Activated naive CD8-positive, alpha-beta T cell treated with anti-CD3 and anti-CD28 coated beads, Interleukin-2, amount 10 ng/mL, durations not matched to agents 7 days and 5 days (primary cell): Measurements from ENCODE around the gene SLC12A2. TPM values are rescaled to one million over a fixed set of nuclear protein-coding genes. Genes with fewer than 3 reads are reported as not detected.

Source experiments
- ATAC-seq: fragments of 150-1000 bp; cut with Tn5 transposase; one replicate; pipeline ENCODE4 v1.10.0; 2021; ENCODE audit warnings: low read depth, moderate library complexity
- POLR2A ChIA-PET: fragments of 350-600 bp; sonication (Branson Sonifier 250); formaldehyde crosslinking; loops from one replicate; lab custom pipeline; 2021; ENCODE audit warnings: antibody characterized with exemption; lab: Charles Lee
- DNase-seq: peaks from one replicate; pipeline ENCODE4 v3.0.0; 2021
- H3K27ac Mint-ChIP-seq: one replicate; pipeline ENCODE4 v1.8.0; 2022; ENCODE audit warnings: mild to moderate bottlenecking, mixed read lengths
- H3K27me3 Mint-ChIP-seq: one replicate; pipeline ENCODE4 v1.8.0; 2022; ENCODE audit warnings: mild to moderate bottlenecking, moderate library complexity, mixed read lengths
- H3K36me3 Mint-ChIP-seq: one replicate; pipeline ENCODE4 v1.8.0; 2021; ENCODE audit warnings: mild to moderate bottlenecking, mixed read lengths
- H3K4me1 Mint-ChIP-seq: one replicate; pipeline ENCODE4 v1.8.0; 2021; ENCODE audit warnings: mixed read lengths
- H3K4me3 Mint-ChIP-seq: one replicate; pipeline ENCODE4 v1.8.0; 2022; ENCODE audit warnings: mild to moderate bottlenecking, moderate library complexity, mixed read lengths
- H3K9me3 Mint-ChIP-seq: one replicate; pipeline ENCODE4 v1.8.0; 2021; ENCODE audit warnings: mixed read lengths
- total RNA-seq, 2 experiments: library from RNA; stranded (reverse); gene quantifications; one replicate each; pipeline ENCODE4 v1.2.3, GENCODE V29; 2021

The SLC12A2 gene
- total RNA-seq, 2 experiments from 2014 or later = 11.5 to 14.5 TPM

DNA sequence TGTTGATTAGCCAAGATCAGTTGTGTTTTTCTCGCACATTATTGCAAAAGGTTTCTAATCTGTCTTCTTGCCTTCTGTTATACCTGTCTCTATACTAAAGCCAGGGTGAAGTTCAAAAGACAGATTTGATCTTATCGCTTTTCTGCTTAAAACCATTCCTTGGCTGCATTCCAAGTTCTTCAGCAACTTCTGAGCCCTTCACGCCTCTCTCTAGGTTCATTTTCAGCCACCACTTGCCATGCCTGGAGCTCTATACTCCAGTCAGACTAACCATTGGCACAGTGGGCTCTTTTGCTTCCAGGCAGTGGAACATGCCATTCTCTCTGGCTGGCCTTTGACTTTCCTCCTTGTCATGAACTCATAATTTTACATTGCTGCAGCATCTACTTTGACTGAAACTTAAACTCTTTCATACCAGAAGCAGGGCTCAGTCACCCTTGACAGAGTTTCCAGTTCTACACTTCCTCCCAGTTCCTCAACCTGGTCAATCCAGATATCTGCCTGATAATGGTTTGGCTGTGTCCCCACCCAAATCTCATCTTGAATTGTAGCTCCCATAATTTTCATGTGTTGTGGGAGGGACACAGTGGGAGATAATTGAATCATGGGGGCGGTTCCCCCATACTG, 114.4 kb downstream of the SLC12A2 start:
- no peak overlapping the region for H3K4me3 Mint-ChIP-seq
- H3K4me1 Mint-ChIP-seq = peaks cover 26% of the 10 kb centered on the region
- ATAC-seq (no peak), DNase-seq (no peak)
- no peaks in the 10 kb centered on the region for H3K9me3 Mint-ChIP-seq
- POLR2A ChIA-PET = no interaction called here
- H3K36me3 Mint-ChIP-seq = peaks cover 6% of the 10 kb centered on the region
- H3K27ac Mint-ChIP-seq = no peak overlapping the region
- H3K27me3 Mint-ChIP-seq = peaks cover 6% of the 10 kb centered on the region

DNA sequence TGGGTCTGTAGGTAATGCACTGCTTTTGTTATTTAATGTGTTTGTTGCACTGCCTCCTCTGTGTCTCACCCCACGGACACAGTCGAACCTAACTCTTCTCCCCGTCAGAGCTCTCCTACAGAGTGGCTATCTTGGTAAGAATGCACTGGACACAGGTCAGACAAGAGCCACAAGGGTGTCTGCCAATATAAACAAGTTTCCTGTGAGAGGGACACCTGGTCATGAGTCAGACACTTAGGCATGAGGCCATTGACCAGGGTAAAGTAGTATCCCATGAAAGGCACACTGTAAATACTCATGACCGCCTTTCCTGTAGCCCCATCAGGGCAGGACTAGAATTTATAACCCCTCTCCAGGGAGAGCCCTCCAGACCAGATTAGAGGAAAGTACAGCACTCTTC, 115.5 kb downstream of the SLC12A2 start:
- H3K36me3 Mint-ChIP-seq = peaks cover 6% of the 10 kb centered on the region
- no peak overlapping the region for H3K4me3 Mint-ChIP-seq
- H3K4me1 Mint-ChIP-seq = peaks cover 22% of the 10 kb centered on the region
- DNase-seq = no peak
- ATAC-seq = no peak
- POLR2A ChIA-PET = no interaction called here
- H3K27ac Mint-ChIP-seq = peak overlapping the region; percentile 47
- H3K27me3 Mint-ChIP-seq = peaks cover 6% of the 10 kb centered on the region
- H3K9me3 Mint-ChIP-seq = no peaks in the 10 kb centered on the region

DNA sequence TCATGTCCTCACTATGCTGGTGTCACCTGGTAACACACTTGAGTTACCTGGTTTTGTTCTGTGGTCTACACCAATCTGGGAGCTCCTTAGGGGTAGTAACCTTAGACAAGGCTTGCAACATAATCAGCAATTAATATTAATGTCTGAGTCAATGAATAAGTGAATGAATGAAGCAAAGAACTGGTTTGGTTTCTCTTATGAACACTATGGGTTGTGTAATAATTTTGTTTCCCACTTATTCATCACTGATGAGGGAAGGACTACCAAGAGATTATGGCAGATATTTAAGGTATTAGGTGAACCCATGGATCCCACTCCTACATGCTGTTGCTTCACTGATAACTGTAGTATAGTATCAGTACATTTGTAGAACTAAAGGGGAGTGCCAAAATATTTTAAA, 116.0 kb downstream of the SLC12A2 start:
- Mint-ChIP-seq H3K9me3 (no peaks in the 10 kb centered on the region), H3K27me3 (peaks cover 6% of the 10 kb centered on the region), H3K4me3 (no peak overlapping the region), H3K36me3 (peaks cover 6% of the 10 kb centered on the region), H3K27ac (no peak overlapping the region), H3K4me1 (peaks cover 21% of the 10 kb centered on the region)
- POLR2A ChIA-PET = no interaction called here
- no peak for DNase-seq
- no peak for ATAC-seq

DNA sequence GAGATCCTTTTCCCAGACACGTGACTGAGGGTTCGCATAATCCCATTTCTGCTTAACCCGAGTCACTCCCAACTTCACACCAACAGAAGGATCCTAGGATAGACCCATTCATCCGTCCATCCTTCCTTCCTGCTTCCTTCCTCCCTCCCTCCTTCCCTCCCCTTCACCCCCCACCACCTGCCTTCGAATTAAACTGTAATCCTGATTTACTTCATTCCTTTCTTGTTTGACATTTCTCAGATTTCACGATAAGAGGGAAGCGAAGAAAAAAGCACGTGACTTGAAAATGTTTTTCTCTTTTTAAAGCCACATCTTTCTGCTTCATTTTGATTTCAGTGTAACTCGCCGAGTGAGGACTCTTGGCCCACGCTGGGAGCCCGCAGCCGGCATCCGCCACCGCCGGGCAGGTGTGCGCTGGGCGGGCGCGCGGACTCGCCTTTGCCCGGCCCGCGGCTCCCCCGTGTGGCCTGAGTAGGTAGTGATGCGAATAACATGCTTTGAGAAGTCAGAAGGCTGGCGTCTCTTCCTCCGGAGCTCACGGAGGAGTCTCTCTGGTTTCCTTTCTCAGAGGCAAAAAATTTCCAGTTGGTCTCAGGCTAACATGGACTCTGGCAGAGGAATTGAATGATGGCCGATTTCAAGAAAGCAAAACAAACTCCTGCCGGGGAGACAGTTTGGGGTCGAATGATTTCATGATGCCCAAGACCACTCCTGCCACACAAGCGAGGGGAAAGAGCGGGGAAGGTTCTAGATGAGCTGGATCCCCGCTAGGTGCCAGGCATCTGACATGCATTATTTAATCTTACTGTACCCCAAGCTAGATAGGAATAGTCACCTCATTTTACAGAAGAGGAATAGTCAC, 117.7 kb downstream of the SLC12A2 start:
- POLR2A ChIA-PET = no interaction called here
- DNase-seq (peak; percentile 87), ATAC-seq (peak; percentile 90)
- Mint-ChIP-seq H3K4me1 (peaks cover 21% of the 10 kb centered on the region), H3K4me3 (peak overlapping the region; percentile 48), H3K36me3 (peaks cover 6% of the 10 kb centered on the region), H3K27ac (no peak overlapping the region), H3K27me3 (peaks cover 6% of the 10 kb centered on the region), H3K9me3 (no peaks in the 10 kb centered on the region)

DNA sequence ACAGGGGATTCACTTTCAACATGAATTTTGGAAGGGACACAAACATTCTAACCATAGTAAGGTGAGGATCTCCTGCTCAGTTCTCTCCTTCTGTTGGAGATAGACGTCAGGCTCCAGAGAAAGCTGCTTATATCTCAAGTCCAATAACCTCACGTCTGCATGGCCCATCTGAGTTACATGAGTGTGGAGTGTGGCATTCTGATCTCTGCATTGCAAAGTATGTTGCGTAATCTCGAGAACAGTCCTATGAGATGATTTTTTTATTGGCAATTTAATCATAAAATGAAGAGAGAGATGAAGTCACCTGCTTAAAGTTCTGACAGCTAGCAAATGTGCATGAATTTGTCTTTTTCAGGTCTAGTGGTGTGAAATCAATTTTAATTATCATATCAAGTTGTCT, 118.8 kb downstream of the SLC12A2 start:
- DNase-seq (no peak), ATAC-seq (no peak)
- Mint-ChIP-seq H3K36me3 (peaks cover 5% of the 10 kb centered on the region), H3K4me1 (peaks cover 13% of the 10 kb centered on the region), H3K27me3 (peaks cover 6% of the 10 kb centered on the region), H3K27ac (no peak overlapping the region), H3K4me3 (no peak overlapping the region), H3K9me3 (no peaks in the 10 kb centered on the region)
- POLR2A ChIA-PET = no interaction called here

DNA sequence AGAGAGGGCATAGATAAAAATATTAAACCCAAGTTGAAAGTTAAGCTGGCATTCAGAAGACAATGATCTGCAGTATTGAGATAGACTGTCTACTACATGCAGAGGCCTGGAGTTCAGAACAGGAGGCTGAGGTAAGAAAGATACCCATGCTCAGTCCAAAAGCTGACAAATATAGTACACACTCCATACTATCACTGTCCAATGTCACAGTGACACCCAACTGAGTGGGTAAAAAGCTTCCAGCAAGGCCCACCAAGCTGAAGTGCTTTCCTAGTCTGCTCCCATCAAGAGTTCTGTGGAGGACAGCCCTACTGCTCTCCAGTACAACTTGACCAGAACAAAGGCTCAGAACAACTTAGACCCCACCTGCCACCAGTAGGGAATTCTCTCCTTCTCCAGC, 124.9 kb downstream of the SLC12A2 start:
- ATAC-seq (no peak), DNase-seq (no peak)
- peaks cover 6% of the 10 kb centered on the region for H3K27me3 Mint-ChIP-seq
- H3K4me3 Mint-ChIP-seq = no peak overlapping the region
- H3K9me3 Mint-ChIP-seq = no peaks in the 10 kb centered on the region
- H3K27ac Mint-ChIP-seq = no peak overlapping the region
- H3K4me1 Mint-ChIP-seq = peaks cover 2% of the 10 kb centered on the region
- POLR2A ChIA-PET = no interaction called here
- H3K36me3 Mint-ChIP-seq = no peaks in the 10 kb centered on the region

DNA sequence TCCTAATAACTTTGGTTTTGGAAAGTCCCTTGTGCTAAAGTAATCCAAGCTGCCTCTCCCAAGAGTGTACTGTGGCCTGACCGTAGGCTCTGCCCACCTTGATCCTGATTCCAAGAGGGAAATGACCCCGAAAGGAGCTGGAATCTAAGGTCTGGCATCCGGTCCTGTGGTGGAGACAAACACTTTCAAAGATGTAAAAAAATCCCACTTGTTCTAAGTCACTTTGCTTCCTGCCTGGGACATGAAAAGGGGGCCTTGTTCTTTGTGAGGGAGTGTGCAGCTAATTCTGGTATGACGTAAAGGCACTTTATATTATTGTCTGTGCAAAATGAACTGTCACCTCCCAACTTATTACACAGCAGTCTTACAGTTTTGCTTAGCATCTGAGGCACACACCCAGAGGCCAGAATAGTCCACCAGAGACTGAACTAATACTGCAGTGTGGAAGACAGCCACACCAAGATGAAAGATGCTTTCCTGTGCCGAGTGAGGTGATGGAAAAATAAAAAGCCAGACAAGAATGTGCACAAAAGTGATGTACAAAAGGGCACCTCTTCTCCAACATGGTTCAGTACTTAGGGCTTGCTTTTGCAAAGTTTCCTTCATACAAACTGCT, 128.7 kb downstream of the SLC12A2 start:
- Mint-ChIP-seq H3K27me3 (peaks cover 7% of the 10 kb centered on the region), H3K36me3 (no peaks in the 10 kb centered on the region), H3K27ac (no peak overlapping the region), H3K4me1 (peaks cover 2% of the 10 kb centered on the region), H3K9me3 (no peaks in the 10 kb centered on the region), H3K4me3 (no peak overlapping the region)
- DNase-seq (no peak), ATAC-seq (no peak)
- POLR2A ChIA-PET = no interaction called here

DNA sequence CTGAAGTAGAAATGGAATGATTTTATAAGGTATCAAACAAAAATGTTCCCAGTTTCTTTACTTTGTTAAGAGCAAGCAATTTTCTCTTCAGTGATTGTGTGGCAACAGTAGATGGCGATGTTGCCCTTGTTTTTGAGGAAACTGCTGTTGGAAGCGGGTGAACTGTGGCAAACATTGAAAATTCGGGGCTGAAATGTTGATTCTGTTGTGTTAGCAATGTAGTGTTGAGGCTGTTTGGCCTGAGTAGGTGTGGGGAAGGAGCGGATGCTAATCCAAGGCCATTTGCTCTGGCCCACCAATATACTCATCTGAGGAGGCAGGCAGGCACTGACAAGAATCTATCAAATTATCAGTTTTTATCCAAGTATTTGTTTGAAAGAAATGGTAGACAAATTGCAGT, 129.8 kb downstream of the SLC12A2 start:
- Mint-ChIP-seq H3K27me3 (peaks cover 7% of the 10 kb centered on the region), H3K4me3 (no peak overlapping the region), H3K27ac (no peak overlapping the region), H3K36me3 (no peaks in the 10 kb centered on the region), H3K4me1 (peaks cover 2% of the 10 kb centered on the region), H3K9me3 (no peaks in the 10 kb centered on the region)
- no peak for DNase-seq
- POLR2A ChIA-PET = no interaction called here
- no peak for ATAC-seq

DNA sequence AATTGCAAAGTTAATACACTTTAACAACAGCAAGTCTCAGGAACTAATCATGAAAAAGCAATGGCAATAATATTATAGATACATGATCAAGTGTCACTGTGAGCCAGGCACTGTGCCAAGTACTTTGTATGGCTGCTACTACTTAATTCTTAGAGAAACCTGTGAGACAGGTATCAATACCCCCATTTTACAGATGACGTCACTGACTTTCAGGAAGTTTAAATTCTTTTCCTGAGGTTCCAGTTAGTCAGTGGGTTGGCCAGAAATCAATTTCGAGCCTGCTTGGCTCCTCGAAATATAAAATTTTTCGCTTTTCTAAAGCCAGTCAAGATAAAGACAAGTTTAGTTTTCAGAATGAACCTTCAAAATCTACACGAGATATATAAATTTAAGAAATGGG, 130.3 kb downstream of the SLC12A2 start:
- no peak overlapping the region for H3K27ac Mint-ChIP-seq
- ATAC-seq = no peak
- H3K36me3 Mint-ChIP-seq = no peaks in the 10 kb centered on the region
- no peak for DNase-seq
- peaks cover 2% of the 10 kb centered on the region for H3K4me1 Mint-ChIP-seq
- no peak overlapping the region for H3K4me3 Mint-ChIP-seq
- POLR2A ChIA-PET = no interaction called here
- peaks cover 7% of the 10 kb centered on the region for H3K27me3 Mint-ChIP-seq
- H3K9me3 Mint-ChIP-seq = no peaks in the 10 kb centered on the region

DNA sequence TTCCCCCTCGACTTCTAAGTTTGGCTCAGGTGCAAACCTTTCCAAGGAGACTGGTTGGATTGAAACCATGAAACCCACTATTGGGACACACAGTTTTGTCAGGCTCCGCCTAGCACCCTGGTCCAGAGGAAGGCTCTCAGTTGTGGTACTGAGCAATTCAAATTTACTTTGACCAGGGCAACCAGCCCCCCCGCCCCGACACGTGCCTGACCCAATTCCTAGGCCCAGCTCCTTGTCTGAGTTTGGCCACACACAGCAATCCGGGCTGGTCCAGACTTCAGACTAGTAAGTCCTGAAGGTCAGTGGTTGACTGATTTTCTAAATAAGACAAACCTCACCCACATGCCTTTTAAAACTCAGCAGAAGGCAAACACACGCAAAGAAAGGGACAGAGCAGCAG, 132.7 kb downstream of the SLC12A2 start:
- H3K9me3 Mint-ChIP-seq = no peaks in the 10 kb centered on the region
- no peak overlapping the region for H3K27ac Mint-ChIP-seq
- no peak for DNase-seq
- POLR2A ChIA-PET = no interaction called here
- peaks cover 2% of the 10 kb centered on the region for H3K4me1 Mint-ChIP-seq
- no peaks in the 10 kb centered on the region for H3K36me3 Mint-ChIP-seq
- H3K4me3 Mint-ChIP-seq = no peak overlapping the region
- no peak for ATAC-seq
- peaks cover 6% of the 10 kb centered on the region for H3K27me3 Mint-ChIP-seq

DNA sequence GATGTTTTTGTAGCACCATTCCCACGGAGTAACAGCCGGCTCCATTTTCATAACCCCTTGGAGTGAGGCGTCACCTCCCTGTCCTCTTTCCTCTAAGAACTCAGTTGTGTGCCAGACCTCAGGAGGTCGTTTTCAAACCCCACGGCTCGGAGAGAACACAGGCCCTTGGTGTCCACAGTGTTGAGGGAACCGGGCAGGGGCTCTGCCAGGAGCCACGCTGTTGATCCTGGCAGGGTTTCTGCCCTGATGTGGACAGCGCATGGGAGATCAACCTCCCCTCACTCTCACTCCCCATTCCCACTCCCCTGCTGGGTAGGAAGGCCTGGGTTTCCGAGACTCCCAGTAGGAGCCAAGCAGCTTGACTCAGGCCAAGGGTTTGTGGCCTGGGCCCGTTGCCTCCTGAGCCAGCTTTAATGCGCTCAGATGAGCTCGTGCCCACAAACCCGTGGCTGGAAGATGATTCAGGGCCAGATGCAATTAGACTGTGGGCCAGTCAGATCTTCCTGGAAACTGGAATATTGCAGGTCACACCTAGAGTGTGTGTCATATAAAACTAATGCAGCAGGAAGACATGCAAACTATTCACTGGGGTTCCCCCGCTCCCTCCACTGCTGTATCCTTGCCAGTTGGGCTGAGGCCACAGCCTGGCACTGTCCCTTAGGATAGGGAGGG, 133.4 kb downstream of the SLC12A2 start:
- peaks cover 6% of the 10 kb centered on the region for H3K27me3 Mint-ChIP-seq
- H3K9me3 Mint-ChIP-seq = no peaks in the 10 kb centered on the region
- peaks cover 2% of the 10 kb centered on the region for H3K4me1 Mint-ChIP-seq
- POLR2A ChIA-PET = no interaction called here
- no peaks in the 10 kb centered on the region for H3K36me3 Mint-ChIP-seq
- H3K27ac Mint-ChIP-seq = no peak overlapping the region
- ATAC-seq (no peak), DNase-seq (no peak)
- H3K4me3 Mint-ChIP-seq = no peak overlapping the region

DNA sequence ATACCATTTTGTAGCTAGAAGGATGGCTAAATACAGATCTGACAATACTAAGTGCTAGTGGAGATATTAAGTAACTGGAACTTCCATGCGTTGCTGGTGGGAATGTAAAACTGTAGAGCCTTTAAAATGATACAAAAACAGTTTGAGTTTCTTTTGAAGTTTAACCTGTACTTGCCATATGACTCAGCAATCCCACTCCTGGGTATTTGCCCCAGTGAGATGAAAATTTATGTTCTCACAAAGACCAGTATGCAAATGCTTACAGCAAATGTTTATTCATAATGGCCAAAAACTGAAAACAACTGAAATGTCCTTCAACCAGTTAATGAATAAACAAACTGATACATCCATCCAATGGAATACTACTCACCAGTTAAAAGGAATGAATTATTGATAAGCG, 137.3 kb downstream of the SLC12A2 start:
- POLR2A ChIA-PET = no interaction called here
- H3K36me3 Mint-ChIP-seq = no peaks in the 10 kb centered on the region
- H3K27ac Mint-ChIP-seq = no peak overlapping the region

DNA sequence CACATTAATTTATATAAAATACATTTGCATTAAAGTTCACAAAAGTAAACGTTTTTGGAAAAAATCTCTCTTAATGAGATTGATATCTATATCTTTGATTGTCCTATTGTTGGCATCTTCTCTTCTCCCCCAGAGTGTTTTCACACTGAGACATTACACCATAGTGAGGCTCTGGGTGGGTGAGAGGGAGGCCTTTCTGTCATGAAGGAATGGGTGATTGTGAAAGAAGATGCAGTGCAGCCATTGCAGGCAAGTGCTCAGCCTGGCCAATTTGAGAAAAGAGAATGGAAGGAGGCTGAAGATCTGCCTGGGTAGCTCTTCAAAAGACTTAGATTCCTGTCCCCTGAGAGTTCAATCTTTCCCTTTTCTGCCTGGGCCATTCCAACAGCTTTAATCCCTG, 140.8 kb downstream of the SLC12A2 start:
- Mint-ChIP-seq H3K9me3 (no peaks in the 10 kb centered on the region), H3K27me3 (peaks cover 2% of the 10 kb centered on the region), H3K36me3 (no peaks in the 10 kb centered on the region), H3K4me3 (no peak overlapping the region), H3K4me1 (peaks cover 2% of the 10 kb centered on the region), H3K27ac (no peak overlapping the region)
- ATAC-seq (no peak), DNase-seq (no peak)
- POLR2A ChIA-PET = no interaction called here

More for the DNA sequence above, 137.3 kb downstream of the SLC12A2 start:
- DNase-seq = no peak
- H3K4me3 Mint-ChIP-seq = no peak overlapping the region
- ATAC-seq = no peak
- no peaks in the 10 kb centered on the region for H3K9me3 Mint-ChIP-seq
- no peaks in the 10 kb centered on the region for H3K4me1 Mint-ChIP-seq
- H3K27me3 Mint-ChIP-seq = peaks cover 4% of the 10 kb centered on the region
